NCI-H146 (cell line): ENCODE results near the gene BAD.

Experiments
- DNase-seq: peaks from one replicate; lab custom pipeline; 2025; lab: John Stamatoyannopoulos, UW

The BAD gene

GRCh38 chr11:64296236-64296635 is 11.8 kb upstream of the BAD start:
- no peak for DNase-seq

- no peak for DNase-seq
Measured at GRCh38 chr11:64295760-64296159, 11.3 kb upstream of the BAD start.

- no peak for DNase-seq
Measured at GRCh38 chr11:64294774-64295173, 10.3 kb upstream of the BAD start.

GRCh38 chr11:64292460-64293254 is 8.2 kb upstream of the BAD start:
- DNase-seq = no peak

- DNase-seq = no peak
Measured at GRCh38 chr11:64291752-64292459, 7.4 kb upstream of the BAD start.

- DNase-seq = no peak
Measured at GRCh38 chr11:64291262-64291751, 6.8 kb upstream of the BAD start, which contains the start of gene KCNK4. TSS of gene KCNK4 (plus strand) at chr11:64291302. CDS start at chr11:64293019, 1,717 bp downstream.

GRCh38 chr11:64290352-64291261 is 6.1 kb upstream of the BAD start:
- DNase-seq = no peak

- DNase-seq = no peak
Measured at GRCh38 chr11:64289002-64289564, 4.6 kb upstream of the BAD start.

- DNase-seq = no peak
Measured at GRCh38 chr11:64288353-64288750, 3.9 kb upstream of the BAD start.

GRCh38 chr11:64287676-64288352 is 3.3 kb upstream of the BAD start:
- no peak for DNase-seq

GRCh38 chr11:64286801-64287159 is 2.3 kb upstream of the BAD start:
- DNase-seq = no peak

- peak; percentile 47 for DNase-seq
Measured at GRCh38 chr11:64285885-64286800, 1.7 kb upstream of the BAD start.

- peak; percentile 88 for DNase-seq
Measured at GRCh38 chr11:64284962-64285884, 758 bp upstream of the BAD start, which contains the start of gene GPR137. TSS of gene GPR137 (plus strand) at chr11:64285848. CDS start at chr11:64286525, 677 bp downstream.

- DNase-seq = no peak
Measured at GRCh38 chr11:64283092-64283491, 1.4 kb downstream of the BAD start.

GRCh38 chr11:64281957-64282770 is 2.3 kb downstream of the BAD start:
- DNase-seq = no peak

- DNase-seq = no peak
Measured at GRCh38 chr11:64278576-64279190, 5.8 kb downstream of the BAD start.

GRCh38 chr11:64276653-64277431 is 7.6 kb downstream of the BAD start:
- no peak for DNase-seq
